T follicular helper cell (primary cell): ENCODE measurements around the gene TAF7.
"Not testable (repeated sequence)": the region's sequence is repeated elsewhere in the genome, so short reads cannot be mapped to it uniquely, and the experiment has no call there.

Experiments
- DNase-seq: peaks from one replicate; pipeline ENCODE4 v3.0.0-alpha.2; 2020; ENCODE audit warnings: low read depth

The TAF7 gene

DNA sequence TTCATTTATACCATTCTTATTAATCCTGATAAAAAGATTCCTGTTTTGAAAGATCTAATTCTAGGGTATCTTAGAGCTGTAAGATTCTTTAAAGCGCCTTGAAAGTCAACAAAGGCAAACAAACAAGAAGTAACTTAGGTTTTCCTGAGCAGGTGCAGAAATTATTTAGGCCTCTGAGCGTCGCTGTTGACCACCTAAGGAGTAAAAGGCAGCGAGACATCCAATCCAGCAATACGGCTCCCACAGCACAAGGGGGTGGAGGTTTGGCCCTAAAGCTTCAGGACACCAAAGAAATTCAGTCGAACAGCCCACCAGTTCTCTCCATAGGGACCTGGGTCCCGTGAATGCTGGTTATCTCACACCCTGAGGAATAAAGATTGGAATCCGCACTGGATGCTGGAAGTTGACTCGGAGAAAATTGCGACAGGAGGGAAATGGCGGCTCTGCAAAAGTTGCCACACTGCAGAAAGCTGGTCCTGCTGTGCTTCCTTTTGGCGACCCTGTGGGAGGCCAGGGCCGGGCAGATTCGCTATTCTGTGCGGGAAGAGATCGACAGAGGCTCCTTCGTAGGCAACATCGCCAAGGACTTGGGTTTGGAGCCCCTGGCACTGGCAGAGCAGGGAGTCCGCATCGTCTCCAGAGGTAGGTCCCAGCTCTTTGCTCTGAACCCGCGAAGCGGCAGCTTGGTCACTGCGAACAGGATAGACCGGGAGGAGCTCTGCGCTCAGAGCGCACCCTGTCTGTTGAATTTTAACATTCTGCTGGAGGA, 18.1 kb upstream of the TAF7 start, which contains the start of gene PCDHGA2:
TSS of gene PCDHGA2 (plus strand) at position 223 of the 769 bp plus-strand sequence.
- no peak for DNase-seq

DNA sequence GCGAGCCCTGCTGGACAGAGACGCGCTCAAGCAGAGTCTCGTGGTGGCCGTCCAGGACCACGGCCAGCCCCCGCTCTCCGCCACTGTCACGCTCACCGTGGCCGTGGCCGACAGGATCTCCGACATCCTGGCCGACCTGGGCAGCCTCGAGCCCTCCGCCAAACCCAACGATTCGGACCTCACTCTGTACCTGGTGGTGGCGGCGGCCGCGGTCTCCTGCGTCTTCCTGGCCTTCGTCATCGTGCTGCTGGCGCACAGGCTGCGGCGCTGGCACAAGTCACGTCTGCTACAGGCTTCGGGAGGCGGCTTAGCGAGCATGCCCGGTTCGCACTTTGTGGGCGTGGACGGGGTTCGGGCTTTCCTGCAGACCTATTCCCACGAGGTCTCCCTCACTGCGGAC, 12.0 kb upstream of the TAF7 start:
- not testable (repeated sequence) for DNase-seq

DNA sequence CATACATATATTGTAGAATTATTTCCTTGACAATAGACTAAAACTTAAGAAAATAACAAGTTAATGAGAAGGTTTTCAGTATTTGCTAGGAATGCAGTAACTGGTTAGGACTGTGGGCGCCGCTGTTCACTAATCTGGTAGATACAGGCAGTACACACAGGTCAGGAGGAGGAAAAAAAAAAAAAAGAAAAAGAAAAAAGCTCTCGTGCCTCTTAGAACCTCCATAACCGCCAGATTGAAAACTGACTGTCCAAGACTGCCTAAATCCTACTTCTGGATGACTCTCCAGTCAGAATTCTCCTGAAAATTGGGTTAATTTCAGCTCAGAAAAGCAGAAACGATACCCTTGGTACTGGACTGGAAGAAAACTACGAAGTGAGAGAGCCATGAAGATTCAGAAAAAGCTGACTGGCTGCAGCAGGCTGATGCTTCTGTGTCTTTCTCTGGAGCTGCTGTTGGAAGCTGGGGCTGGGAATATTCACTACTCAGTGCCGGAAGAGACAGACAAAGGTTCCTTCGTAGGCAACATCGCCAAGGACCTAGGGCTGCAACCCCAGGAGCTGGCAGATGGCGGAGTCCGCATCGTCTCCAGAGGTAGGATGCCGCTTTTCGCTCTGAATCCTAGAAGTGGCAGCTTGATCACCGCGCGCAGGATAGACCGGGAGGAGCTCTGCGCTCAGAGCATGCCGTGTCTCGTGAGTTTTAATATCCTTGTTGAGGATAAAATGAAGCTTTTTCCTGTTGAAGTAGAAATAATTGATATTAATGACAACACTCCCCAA, 9.9 kb upstream of the TAF7 start, which contains the start of gene PCDHGA1:
TSS of gene PCDHGA1 (plus strand) at position 216 of the 782 bp plus-strand sequence.
- DNase-seq: no peak

DNA sequence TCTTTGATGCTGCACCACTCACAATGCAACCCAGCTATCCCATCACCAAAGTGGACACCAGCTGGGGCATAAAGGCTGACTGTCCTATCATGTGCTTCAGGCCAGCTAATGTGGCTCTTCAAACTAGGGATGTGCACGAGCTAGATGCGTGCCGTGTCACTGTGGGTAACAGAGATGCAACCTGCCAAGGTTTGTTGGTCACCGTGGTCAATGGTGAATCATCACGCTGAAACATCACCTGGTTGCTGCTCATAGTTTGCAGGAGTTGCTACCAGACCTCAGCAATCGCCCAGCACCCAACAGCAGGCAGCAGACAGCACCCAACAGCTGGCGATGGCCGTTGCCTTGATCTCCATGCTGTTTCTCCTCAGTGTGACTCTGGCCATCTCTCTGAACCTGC, 7.6 kb upstream of the TAF7 start:
- DNase-seq: no peak

DNA sequence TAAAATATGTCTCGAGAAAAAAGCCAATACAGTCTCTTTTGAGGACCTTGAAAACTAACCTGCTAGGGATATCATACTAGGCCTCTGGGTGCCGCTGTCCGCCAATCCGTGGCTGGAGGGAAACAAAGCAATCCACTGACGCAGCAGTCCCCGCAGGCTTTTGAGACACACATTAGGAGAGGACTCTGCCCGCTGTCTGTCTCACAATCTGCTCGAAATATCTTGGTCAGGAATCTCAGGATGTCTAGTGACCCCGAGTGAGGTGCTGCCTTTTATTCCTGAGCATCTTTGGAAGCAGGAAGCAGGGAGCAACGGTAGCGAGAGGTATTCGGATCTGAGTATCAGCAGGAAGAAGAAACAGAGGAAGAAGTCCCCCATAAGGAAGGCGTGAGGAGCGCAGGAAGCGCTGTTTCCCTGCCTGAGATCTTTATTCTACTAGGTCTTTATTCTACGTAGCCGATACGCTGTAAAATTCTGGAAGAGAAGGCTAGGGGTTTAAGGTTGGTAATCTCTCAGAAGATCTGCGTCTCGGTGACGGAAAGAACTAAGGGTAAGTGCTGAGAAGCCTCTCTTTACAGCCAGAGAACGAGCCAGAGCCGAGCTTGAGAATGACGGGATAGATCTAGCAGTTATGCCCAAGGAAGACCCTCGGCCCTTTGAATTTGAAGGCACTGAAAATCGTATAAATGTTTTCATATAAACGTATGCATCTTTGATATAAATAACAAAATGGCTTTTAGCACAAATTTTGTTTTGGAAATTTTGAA, 5.7 kb upstream of the TAF7 start:
- peak; percentile 50 for DNase-seq

DNA sequence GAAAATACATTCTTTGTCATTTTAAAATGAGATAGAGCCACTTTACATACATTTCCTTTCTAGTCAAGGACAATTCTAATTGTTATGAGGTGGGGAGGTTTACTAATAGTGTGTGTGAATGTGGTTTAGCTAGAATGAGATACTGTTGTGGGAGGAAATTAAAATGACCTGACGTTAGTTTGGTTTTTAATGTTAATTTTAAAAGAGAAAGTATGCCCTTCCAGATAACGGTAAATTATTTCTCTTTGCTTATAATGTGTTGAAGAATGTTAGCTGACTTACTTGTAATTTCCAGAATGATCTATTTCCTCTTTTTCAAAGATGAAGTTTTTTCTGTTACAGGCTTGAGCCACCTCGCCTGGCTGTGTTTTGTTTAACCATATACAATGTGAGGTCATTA, 1.7 kb upstream of the TAF7 start:
- no peak for DNase-seq

DNA sequence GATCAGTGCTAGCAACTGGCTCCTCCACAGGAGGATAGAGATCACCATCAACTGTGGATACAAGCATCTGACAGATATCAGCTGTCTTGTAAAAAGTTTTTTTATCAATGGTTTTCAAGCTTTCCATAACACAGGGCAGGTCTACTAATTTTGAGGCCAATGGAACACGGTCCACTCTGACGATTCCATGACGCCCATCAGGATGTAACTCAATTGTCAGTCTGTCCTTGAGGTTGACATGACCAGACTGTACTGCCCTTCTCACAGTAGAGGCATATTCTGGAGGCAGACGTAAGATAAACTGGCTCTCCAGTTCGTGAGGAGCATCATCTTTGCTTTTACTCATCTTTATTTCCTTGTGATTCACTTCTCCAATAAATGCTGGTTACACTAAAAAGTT, 885 bp downstream of the TAF7 start:
- no peak for DNase-seq

DNA sequence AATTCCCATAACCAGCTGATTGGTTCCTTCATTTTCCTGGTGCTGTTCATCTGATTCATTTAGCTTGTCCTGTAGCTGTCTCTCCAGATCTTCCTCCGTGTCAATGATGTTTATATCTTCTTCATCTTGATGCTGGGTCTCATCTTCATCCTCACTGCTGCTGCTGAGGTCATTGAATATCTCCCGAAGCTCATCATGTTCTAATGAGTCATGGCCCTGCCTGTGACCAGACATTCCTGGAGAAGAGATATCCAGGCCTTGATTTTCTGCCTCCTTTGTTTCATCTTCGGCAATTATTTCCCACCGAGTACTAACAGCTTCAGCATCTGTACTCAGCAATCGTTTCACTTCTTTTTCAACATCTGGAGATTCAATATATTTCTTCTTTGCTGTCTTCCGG, 1.4 kb downstream of the TAF7 start:
- DNase-seq: no peak

DNA sequence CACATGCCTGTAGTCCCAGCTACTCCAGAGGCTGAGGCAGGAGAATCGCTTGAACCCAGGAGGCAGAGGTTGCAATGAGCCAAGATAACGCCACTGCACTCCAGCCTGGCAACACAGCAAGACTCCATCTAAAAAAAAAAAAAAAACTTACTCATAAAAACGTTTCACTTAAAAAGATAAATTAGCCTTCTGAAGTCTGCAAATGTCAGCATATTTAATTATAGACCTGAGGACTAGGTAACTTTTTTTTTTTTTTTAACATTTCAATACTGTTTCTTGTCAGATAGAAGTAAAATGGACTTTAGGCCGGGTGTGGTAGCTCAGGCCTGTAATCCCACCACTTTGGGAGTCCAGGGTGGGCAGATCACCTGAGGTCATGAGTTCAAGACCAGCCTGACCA, 3.6 kb downstream of the TAF7 start:
- DNase-seq: not testable (repeated sequence)

DNA sequence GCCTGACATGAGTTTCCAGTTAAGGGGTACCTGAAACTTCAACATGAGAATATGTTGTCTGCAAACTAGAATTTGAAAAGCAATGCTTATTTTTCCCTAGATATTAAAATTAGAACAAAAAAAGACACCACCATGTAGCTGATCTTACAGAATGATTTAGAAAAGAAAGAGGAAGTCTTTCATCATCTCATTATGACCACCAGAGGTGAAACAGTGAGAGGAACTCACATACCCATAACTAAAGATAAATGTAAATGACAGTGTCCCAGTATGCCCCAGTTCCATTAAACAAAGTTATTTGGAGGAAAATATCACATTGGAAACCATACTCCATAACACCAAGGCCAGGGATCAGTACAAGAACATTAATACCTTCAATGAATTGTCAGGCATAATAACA, 6.9 kb downstream of the TAF7 start:
- DNase-seq: no peak

DNA sequence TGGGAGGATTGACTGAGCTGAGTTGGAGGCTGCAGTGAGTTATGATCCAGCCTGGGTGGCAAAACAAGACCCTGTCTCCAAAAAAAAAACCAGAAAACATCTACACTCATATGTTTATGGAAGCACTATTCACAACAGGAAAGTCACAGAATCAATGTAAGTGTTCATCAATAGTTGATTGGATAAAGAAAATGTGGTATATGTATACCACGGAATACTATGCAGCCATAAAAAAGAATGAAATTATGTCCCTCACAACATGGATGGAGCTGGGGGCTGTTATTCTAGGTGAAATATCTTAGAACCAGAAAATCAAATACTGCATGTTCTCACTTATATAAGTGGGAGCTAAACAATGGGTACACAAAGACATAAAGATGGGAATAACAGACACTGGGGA, 14.0 kb downstream of the TAF7 start:
- no peak for DNase-seq

DNA sequence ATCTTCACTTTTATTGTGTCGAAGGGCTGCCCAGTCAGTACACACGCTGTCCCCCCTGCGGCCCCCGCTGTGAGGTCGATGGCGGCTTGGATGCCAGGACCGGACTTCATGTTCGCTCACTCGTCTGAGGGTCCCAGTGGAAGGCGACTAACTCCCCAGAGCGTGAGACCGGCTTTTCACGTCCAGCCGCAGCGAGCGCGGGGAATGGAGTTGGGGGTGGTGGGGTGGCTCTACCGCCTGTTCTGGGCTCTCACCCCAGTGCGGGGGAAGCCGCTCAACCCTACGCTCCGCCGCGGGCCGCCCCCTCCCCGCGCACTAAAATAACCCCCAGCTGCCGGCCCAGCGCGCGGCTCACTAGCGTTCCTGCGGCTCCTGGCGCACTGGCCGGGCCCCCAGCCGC, 16.8 kb downstream of the TAF7 start, which contains the start of gene SLC25A2:
TSS of gene SLC25A2 (minus strand) at position 294 of the 400 bp plus-strand sequence. CDS start at position 110, 184 bp downstream.
- DNase-seq: no peak

DNA sequence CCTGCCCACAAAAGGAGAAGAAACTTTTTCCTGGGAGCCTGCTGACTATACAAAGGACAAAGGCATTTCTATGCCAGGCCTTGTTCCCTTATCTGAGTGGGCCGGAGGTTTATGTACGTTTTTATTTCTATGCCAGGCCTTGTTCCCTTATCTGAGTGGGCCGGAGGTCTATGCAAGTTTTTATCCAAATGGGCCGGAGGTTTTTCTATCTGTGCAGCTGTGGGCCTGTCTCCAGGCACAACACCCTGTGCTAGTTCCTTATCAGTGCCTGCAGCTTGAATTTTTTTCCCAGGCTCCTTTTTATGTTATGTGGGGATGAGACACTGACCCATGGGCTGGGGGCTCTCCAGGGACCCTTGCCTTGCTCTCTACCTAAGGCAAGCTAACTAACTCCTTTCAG, 22.2 kb downstream of the TAF7 start:
- DNase-seq: no peak

DNA sequence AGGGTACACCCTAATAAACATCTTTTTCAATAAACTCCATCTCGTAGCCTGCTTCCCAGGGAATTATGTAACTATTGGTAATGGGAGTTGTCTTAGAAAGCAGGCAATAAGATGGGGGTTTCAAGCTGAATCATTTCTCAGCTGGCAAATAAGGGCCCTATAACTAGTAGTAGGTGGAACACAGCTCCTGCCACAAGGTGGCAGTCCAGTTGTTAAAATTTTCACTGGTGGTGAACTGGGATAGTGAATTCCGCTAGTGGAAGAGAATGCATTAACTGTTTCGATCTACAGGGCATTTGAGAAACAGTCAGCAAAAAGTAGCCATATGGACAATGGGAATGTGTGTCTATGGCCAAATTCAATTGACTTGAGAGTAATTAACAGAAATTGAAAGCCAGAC, 47.7 kb downstream of the TAF7 start:
- no peak for DNase-seq

DNA sequence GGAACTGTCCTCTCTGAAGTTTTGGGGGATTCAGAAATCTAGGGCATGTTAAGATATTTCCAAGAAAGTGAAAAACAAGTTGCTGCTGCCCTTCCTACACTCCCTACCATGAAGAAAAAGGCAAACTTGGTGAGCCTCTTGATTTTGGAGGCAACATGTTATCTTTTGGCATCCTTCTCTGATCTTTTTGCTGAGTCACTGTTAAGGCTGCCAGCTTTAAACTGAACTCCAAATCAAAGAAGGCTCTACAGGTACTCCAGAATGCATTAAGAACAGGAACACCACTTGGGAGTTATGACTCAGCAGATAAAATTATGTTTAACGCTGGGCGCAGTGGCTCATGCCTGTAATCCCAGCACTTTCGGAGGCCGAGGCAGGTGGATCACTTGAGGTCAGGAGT, 51.4 kb downstream of the TAF7 start:
- DNase-seq: no peak
